ENCODE data around the gene CCND1. TPM values are rescaled to one million over a fixed set of nuclear protein-coding genes. Genes with fewer than 3 reads are reported as not detected.

CCND1 gene
- total and polyA plus RNA-seq, 9 of the 15 experiments (the other 6 are each of a cell fraction or from before 2014, with no cell fraction given) = 0.04 to 23.3 (median 3.8) TPM

- TF ChIP-seq ARID2 (IDR thresholded peaks at IDR 0.05) (no peak), ARHGAP35 (IDR thresholded peaks at IDR 0.05; ENCODE audit: partially characterized antibody) (no peak), NR2C1 (IDR thresholded peaks at IDR 0.05) (no peak), NR2C1 (tag; IDR thresholded peaks at IDR 0.05) (no peak), RFX1 (IDR thresholded peaks at IDR 0.05) (no peak), PRPF4 (IDR thresholded peaks at IDR 0.05; ENCODE audit: insufficient read depth, low read depth, low read length, poor library complexity, severe bottlenecking) (no peak), HEY1 (CRISPR knock-in tag; IDR thresholded peaks at IDR 0.05; ENCODE audit: borderline replicate concordance) (no peak), ZNF444 (CRISPR knock-in tag; IDR thresholded peaks at IDR 0.05) (no peak), PHTF2 (CRISPR knock-in tag; IDR thresholded peaks at IDR 0.05) (no peak), GATAD2B (IDR thresholded peaks at IDR 0.05; ENCODE audit: borderline replicate concordance) (no peak), SLC30A9 (CRISPR knock-in tag; IDR thresholded peaks at IDR 0.05) (no peak), CREM (IDR thresholded peaks at IDR 0.05; ENCODE audit: low read depth) (peak; percentile 59), NEUROD1 (IDR thresholded peaks at IDR 0.05; ENCODE audit: borderline replicate concordance, low read depth, low read length, partially characterized antibody) (no peak), NFIC (IDR thresholded peaks at IDR 0.05) (no peak), SETDB1 (IDR thresholded peaks at IDR 0.05; ENCODE audit: low read length) (no peak), NR3C1 (CRISPR knock-in tag; IDR thresholded peaks at IDR 0.05) (no peak), CHAMP1 (IDR thresholded peaks at IDR 0.05) (no peak)
- TF ChIP-seq, protein P1, sequence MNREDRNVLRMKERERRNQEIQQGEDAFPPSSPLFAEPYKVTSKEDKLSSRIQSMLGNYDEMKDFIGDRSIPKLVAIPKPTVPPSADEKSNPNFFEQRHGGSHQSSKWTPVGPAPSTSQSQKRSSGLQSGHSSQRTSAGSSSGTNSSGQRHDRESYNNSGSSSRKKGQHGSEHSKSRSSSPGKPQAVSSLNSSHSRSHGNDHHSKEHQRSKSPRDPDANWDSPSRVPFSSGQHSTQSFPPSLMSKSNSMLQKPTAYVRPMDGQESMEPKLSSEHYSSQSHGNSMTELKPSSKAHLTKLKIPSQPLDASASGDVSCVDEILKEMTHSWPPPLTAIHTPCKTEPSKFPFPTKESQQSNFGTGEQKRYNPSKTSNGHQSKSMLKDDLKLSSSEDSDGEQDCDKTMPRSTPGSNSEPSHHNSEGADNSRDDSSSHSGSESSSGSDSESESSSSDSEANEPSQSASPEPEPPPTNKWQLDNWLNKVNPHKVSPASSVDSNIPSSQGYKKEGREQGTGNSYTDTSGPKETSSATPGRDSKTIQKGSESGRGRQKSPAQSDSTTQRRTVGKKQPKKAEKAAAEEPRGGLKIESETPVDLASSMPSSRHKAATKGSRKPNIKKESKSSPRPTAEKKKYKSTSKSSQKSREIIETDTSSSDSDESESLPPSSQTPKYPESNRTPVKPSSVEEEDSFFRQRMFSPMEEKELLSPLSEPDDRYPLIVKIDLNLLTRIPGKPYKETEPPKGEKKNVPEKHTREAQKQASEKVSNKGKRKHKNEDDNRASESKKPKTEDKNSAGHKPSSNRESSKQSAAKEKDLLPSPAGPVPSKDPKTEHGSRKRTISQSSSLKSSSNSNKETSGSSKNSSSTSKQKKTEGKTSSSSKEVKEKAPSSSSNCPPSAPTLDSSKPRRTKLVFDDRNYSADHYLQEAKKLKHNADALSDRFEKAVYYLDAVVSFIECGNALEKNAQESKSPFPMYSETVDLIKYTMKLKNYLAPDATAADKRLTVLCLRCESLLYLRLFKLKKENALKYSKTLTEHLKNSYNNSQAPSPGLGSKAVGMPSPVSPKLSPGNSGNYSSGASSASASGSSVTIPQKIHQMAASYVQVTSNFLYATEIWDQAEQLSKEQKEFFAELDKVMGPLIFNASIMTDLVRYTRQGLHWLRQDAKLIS (CRISPR knock-in tag; IDR thresholded peaks at IDR 0.05) = no peak
- TF ChIP-seq, protein P2, sequence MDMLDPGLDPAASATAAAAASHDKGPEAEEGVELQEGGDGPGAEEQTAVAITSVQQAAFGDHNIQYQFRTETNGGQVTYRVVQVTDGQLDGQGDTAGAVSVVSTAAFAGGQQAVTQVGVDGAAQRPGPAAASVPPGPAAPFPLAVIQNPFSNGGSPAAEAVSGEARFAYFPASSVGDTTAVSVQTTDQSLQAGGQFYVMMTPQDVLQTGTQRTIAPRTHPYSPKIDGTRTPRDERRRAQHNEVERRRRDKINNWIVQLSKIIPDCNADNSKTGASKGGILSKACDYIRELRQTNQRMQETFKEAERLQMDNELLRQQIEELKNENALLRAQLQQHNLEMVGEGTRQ (CRISPR knock-in tag; IDR thresholded peaks at IDR 0.05) = no peak
- TF ChIP-seq, protein P3, sequence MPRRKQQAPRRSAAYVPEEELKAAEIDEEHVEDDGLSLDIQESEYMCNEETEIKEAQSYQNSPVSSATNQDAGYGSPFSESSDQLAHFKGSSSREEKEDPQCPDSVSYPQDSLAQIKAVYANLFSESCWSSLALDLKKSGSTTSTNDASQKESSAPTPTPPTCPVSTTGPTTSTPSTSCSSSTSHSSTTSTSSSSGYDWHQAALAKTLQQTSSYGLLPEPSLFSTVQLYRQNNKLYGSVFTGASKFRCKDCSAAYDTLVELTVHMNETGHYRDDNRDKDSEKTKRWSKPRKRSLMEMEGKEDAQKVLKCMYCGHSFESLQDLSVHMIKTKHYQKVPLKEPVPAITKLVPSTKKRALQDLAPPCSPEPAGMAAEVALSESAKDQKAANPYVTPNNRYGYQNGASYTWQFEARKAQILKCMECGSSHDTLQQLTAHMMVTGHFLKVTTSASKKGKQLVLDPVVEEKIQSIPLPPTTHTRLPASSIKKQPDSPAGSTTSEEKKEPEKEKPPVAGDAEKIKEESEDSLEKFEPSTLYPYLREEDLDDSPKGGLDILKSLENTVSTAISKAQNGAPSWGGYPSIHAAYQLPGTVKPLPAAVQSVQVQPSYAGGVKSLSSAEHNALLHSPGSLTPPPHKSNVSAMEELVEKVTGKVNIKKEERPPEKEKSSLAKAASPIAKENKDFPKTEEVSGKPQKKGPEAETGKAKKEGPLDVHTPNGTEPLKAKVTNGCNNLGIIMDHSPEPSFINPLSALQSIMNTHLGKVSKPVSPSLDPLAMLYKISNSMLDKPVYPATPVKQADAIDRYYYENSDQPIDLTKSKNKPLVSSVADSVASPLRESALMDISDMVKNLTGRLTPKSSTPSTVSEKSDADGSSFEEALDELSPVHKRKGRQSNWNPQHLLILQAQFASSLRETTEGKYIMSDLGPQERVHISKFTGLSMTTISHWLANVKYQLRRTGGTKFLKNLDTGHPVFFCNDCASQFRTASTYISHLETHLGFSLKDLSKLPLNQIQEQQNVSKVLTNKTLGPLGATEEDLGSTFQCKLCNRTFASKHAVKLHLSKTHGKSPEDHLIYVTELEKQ (CRISPR knock-in tag; IDR thresholded peaks at IDR 0.05) = no peak
Measured at GRCh38 chr11:69640995-69641581, at the start of gene CCND1 (continued).
